ENCODE results near the gene KIN.

The KIN gene

GRCh38 chr10:7738536-7739407 lies 49.0 kb downstream of the KIN start:
- Histone ChIP-seq H3K9ac (ENCODE audit: low read length) (no peak overlapping the region), H4K20me1 (ENCODE audit: insufficient read depth, low read length) (no peaks in the 10 kb centered on the region), H3K4me1 (ENCODE audit: low read length) (no peaks in the 10 kb centered on the region), H3K4me3 (ENCODE audit: low read length) (no peak overlapping the region), H3K9me3 (ENCODE audit: insufficient read depth, low read length) (no peaks in the 10 kb centered on the region), H3K36me3 (replicated peaks; ENCODE audit: low read depth, low read length) (no peaks in the 10 kb centered on the region), H3K4me2 (ENCODE audit: low read length) (no peak overlapping the region), H2AFZ (ENCODE audit: low read depth, low read length) (no peak overlapping the region), H3K79me2 (ENCODE audit: low read length) (no peaks in the 10 kb centered on the region), H3K27ac (ENCODE audit: low read length) (no peak overlapping the region), H3K27me3 (ENCODE audit: low read depth, low read length) (no peaks in the 10 kb centered on the region)
- no peak for TF ChIP-seq EZH2phosphoT487 (IDR thresholded peaks at IDR 0.05; ENCODE audit: low read depth)
- no peak for TF ChIP-seq CTCF (IDR thresholded peaks at IDR 0.05; ENCODE audit: low read depth, low read length)

GRCh38 chr10:7734821-7735220 lies 53.0 kb downstream of the KIN start:
- Histone ChIP-seq H2AFZ (ENCODE audit: low read depth, low read length) (no peak overlapping the region), H3K79me2 (ENCODE audit: low read length) (no peaks in the 10 kb centered on the region), H3K4me1 (ENCODE audit: low read length) (no peaks in the 10 kb centered on the region), H3K27me3 (ENCODE audit: low read depth, low read length) (no peaks in the 10 kb centered on the region), H4K20me1 (ENCODE audit: insufficient read depth, low read length) (no peaks in the 10 kb centered on the region), H3K9ac (ENCODE audit: low read length) (no peak overlapping the region), H3K27ac (ENCODE audit: low read length) (no peak overlapping the region), H3K9me3 (ENCODE audit: insufficient read depth, low read length) (no peaks in the 10 kb centered on the region), H3K4me2 (ENCODE audit: low read length) (no peak overlapping the region), H3K4me3 (ENCODE audit: low read length) (no peak overlapping the region), H3K36me3 (replicated peaks; ENCODE audit: low read depth, low read length) (no peaks in the 10 kb centered on the region)
- TF ChIP-seq CTCF (IDR thresholded peaks at IDR 0.05; ENCODE audit: low read depth, low read length) (no peak), EZH2phosphoT487 (IDR thresholded peaks at IDR 0.05; ENCODE audit: low read depth) (no peak)

GRCh38 chr10:7722927-7723529 lies 64.8 kb downstream of the KIN start:
- no peaks in the 10 kb centered on the region for H3K9me3 ChIP-seq (ENCODE audit: insufficient read depth, low read length)
- H3K4me2 ChIP-seq (ENCODE audit: low read length): no peak overlapping the region
- H3K36me3 ChIP-seq (replicated peaks; ENCODE audit: low read depth, low read length): no peaks in the 10 kb centered on the region
- no peak overlapping the region for H3K27ac ChIP-seq (ENCODE audit: low read length)
- no peak overlapping the region for H3K4me3 ChIP-seq (ENCODE audit: low read length)
- peaks cover 11% of the 10 kb centered on the region; the same call in 1 of the 2 replicates for H3K4me1 ChIP-seq (ENCODE audit: low read length)
- H4K20me1 ChIP-seq (ENCODE audit: insufficient read depth, low read length): no peaks in the 10 kb centered on the region
- H2AFZ ChIP-seq (ENCODE audit: low read depth, low read length): no peak overlapping the region
- no peak for TF ChIP-seq CTCF (IDR thresholded peaks at IDR 0.05; ENCODE audit: low read depth, low read length)
- no peak for TF ChIP-seq EZH2phosphoT487 (IDR thresholded peaks at IDR 0.05; ENCODE audit: low read depth)
- H3K9ac ChIP-seq (ENCODE audit: low read length): no peak overlapping the region
- peaks cover 8% of the 10 kb centered on the region; the same call in 1 of the 2 replicates for H3K27me3 ChIP-seq (ENCODE audit: low read depth, low read length)
- H3K79me2 ChIP-seq (ENCODE audit: low read length): no peaks in the 10 kb centered on the region

- Histone ChIP-seq H3K9me3 (ENCODE audit: insufficient read depth, low read length) (no peaks in the 10 kb centered on the region), H3K4me3 (ENCODE audit: low read length) (no peak overlapping the region), H3K4me2 (ENCODE audit: low read length) (no peak overlapping the region), H3K27me3 (ENCODE audit: low read depth, low read length) (no peaks in the 10 kb centered on the region; the same call in 1 of the 2 replicates), H3K27ac (ENCODE audit: low read length) (no peak overlapping the region), H3K36me3 (replicated peaks; ENCODE audit: low read depth, low read length) (no peaks in the 10 kb centered on the region), H4K20me1 (ENCODE audit: insufficient read depth, low read length) (no peaks in the 10 kb centered on the region), H3K9ac (ENCODE audit: low read length) (no peak overlapping the region), H3K4me1 (ENCODE audit: low read length) (peaks cover 11% of the 10 kb centered on the region; the same call in 1 of the 2 replicates), H2AFZ (ENCODE audit: low read depth, low read length) (no peak overlapping the region), H3K79me2 (ENCODE audit: low read length) (no peaks in the 10 kb centered on the region)
- TF ChIP-seq EZH2phosphoT487 (IDR thresholded peaks at IDR 0.05; ENCODE audit: low read depth): no peak
- no peak for TF ChIP-seq CTCF (IDR thresholded peaks at IDR 0.05; ENCODE audit: low read depth, low read length)
Observed at GRCh38 chr10:7720478-7720877, 67.3 kb downstream of the KIN start.
